H9 (cell line): ENCODE results near the gene MLST8. TPM values are rescaled to one million over a fixed set of nuclear protein-coding genes. Genes with fewer than 3 reads are reported as not detected.

Source experiments
- DNase-seq: peaks from one replicate; pipeline ENCODE4 v3.0.0-alpha.2; 2017
- H2AFZ ChIP-seq: one replicate; pipeline ENCODE4 v1.6.1; 2013; ENCODE audit warnings: mild to moderate bottlenecking, low read length, control low read depth, moderate library complexity
- H2AK5ac ChIP-seq: 2 replicates; pipeline ENCODE4 v1.6.1; 2013; ENCODE audit warnings: low read length, control low read depth, mixed read lengths; ENCODE audit not compliant: insufficient read length
- H2BK120ac ChIP-seq: one replicate; pipeline ENCODE4 v1.6.1; 2013; ENCODE audit warnings: low read depth, mild to moderate bottlenecking, low read length, control low read depth, inconsistent platforms; ENCODE audit not compliant: poor library complexity, severe bottlenecking
- H2BK12ac ChIP-seq: 2 replicates; pipeline ENCODE4 v1.6.1; 2013; ENCODE audit warnings: low read length, control low read depth, mixed read lengths, low read depth; ENCODE audit not compliant: insufficient read length
- H2BK15ac ChIP-seq: 2 replicates; pipeline ENCODE4 v1.6.1; 2013; ENCODE audit warnings: low read depth, low read length, control low read depth
- H2BK20ac ChIP-seq: one replicate; pipeline ENCODE4 v1.6.1; 2013; ENCODE audit warnings: low read depth, mild to moderate bottlenecking, low read length, control low read depth, inconsistent platforms; ENCODE audit not compliant: poor library complexity, severe bottlenecking
- H2BK5ac ChIP-seq: 2 replicates; pipeline ENCODE4 v1.6.1; 2013; ENCODE audit warnings: low read length, control low read depth, mixed read lengths; ENCODE audit not compliant: insufficient read length
- H3K14ac ChIP-seq: 2 replicates; pipeline ENCODE4 v1.6.1; 2013; ENCODE audit warnings: low read length, control low read depth; ENCODE audit not compliant: insufficient read depth
- H3K18ac ChIP-seq: 2 replicates; pipeline ENCODE4 v1.6.1; 2013; ENCODE audit warnings: low read depth, mild to moderate bottlenecking, mixed read lengths, low read length, control low read depth; ENCODE audit not compliant: insufficient read length
- H3K23ac ChIP-seq: 2 replicates; pipeline ENCODE4 v1.6.1; 2013; ENCODE audit warnings: low read length, control low read depth, mixed read lengths, low read depth; ENCODE audit not compliant: insufficient read length
- H3K23me2 ChIP-seq: 2 replicates; pipeline ENCODE4 v1.6.1; 2013; ENCODE audit warnings: low read depth, mild to moderate bottlenecking, mixed read lengths, low read length, control low read depth; ENCODE audit not compliant: insufficient read length, poor library complexity, severe bottlenecking
- H3K27ac ChIP-seq: 2 replicates; pipeline ENCODE4 v1.5.1; 2013; ENCODE audit warnings: low read length, control low read depth, mixed read lengths, low read depth; ENCODE audit not compliant: insufficient read length
- H3K27me3 ChIP-seq: 2 replicates; pipeline ENCODE4 v1.6.1; 2013; ENCODE audit warnings: low read length, control low read depth, inconsistent platforms; ENCODE audit not compliant: insufficient read depth
- H3K4ac ChIP-seq: 2 replicates; pipeline ENCODE4 v1.6.1; 2013; ENCODE audit warnings: low read depth, mild to moderate bottlenecking, control low read depth, inconsistent platforms, low read length, moderate library complexity
- H3K4me1 ChIP-seq: 2 replicates; pipeline ENCODE4 v1.6.1; 2013; ENCODE audit warnings: low read length, control low read depth, inconsistent platforms; ENCODE audit not compliant: insufficient read depth
- H3K4me2 ChIP-seq: 2 replicates; pipeline ENCODE4 v1.6.1; 2013; ENCODE audit warnings: low read length, control low read depth, mixed read lengths; ENCODE audit not compliant: insufficient read length, insufficient read depth
- H3K56ac ChIP-seq: 2 replicates; pipeline ENCODE4 v1.6.1; 2013; ENCODE audit warnings: low read depth, mild to moderate bottlenecking, mixed read lengths, low read length, control low read depth; ENCODE audit not compliant: insufficient read length
- H3K79me1 ChIP-seq: 2 replicates; pipeline ENCODE4 v1.6.1; 2013; ENCODE audit warnings: low read depth, mild to moderate bottlenecking, moderate library complexity, low read length, control low read depth, inconsistent platforms; ENCODE audit not compliant: insufficient read depth, poor library complexity, severe bottlenecking
- H3K79me2 ChIP-seq: 2 replicates; pipeline ENCODE4 v1.6.1; 2013; ENCODE audit warnings: low read length, control low read depth, inconsistent platforms; ENCODE audit not compliant: insufficient read depth
- H3K9ac ChIP-seq: 2 replicates; pipeline ENCODE4 v1.6.1; 2013; ENCODE audit warnings: low read length, control low read depth, mixed read lengths; ENCODE audit not compliant: insufficient read length; ENCODE audit errors: extremely low read depth
- H3K9me3 ChIP-seq: one replicate; pipeline ENCODE4 v1.6.1; 2013; ENCODE audit warnings: low read depth, low read length, inconsistent platforms; ENCODE audit not compliant: control insufficient read depth
- H3T11ph ChIP-seq: one replicate; pipeline ENCODE4 v1.6.1; 2013; ENCODE audit warnings: mild to moderate bottlenecking, low read length, control low read depth, inconsistent platforms
- H4K20me1 ChIP-seq: one replicate; pipeline ENCODE4 v1.6.1; 2013; ENCODE audit not compliant: control insufficient read depth, insufficient read length, insufficient read depth
- H4K5ac ChIP-seq: 2 replicates; pipeline ENCODE4 v1.6.1; 2013; ENCODE audit warnings: low read depth, mild to moderate bottlenecking, mixed read lengths, low read length, control low read depth; ENCODE audit not compliant: insufficient read length
- H4K8ac ChIP-seq: replicated peaks from 2 replicates; pipeline ENCODE4 v1.6.1; 2013; ENCODE audit warnings: low read length, control low read depth, mixed read lengths, low read depth; ENCODE audit not compliant: insufficient read length
- H4K91ac ChIP-seq: 2 replicates; pipeline ENCODE4 v1.6.1; 2013; ENCODE audit warnings: low read depth, mild to moderate bottlenecking, moderate library complexity, mixed read lengths, low read length, control low read depth; ENCODE audit not compliant: insufficient read length
- H3K27ac Mint-ChIP-seq, 3 experiments: 2 replicates in 2 of 3; 3 replicates in 1 of 3; pipeline ENCODE4 v1.8.0; 2020 to 2021; ENCODE audit warnings: mixed read lengths in 3 of 3, mild to moderate bottlenecking in 1 of 3, moderate library complexity in 1 of 3
- H3K27me3 Mint-ChIP-seq: 2 replicates; pipeline ENCODE4 v1.8.0; 2021; ENCODE audit warnings: low read depth, mild to moderate bottlenecking, moderate library complexity, mixed read lengths
- H3K36me3 Mint-ChIP-seq, 3 experiments: 2 replicates in 2 of 3; 3 replicates in 1 of 3; pipeline ENCODE4 v1.8.0; 2020 to 2021; ENCODE audit warnings: low read depth in 3 of 3, mixed read lengths in 3 of 3; ENCODE audit not compliant: insufficient read depth in 1 of 3
- H3K4me1 Mint-ChIP-seq, 2 experiments: 2 replicates each; pipeline ENCODE4 v1.8.0; 2020; ENCODE audit warnings: mixed read lengths in 2 of 2
- H3K4me3 Mint-ChIP-seq, 2 experiments: 2 replicates in 1 of 2; 3 replicates in 1 of 2; pipeline ENCODE4 v1.8.0; 2020 to 2021; ENCODE audit warnings: mild to moderate bottlenecking in 2 of 2, mixed read lengths in 2 of 2, moderate library complexity in 1 of 2
- H3K9me3 Mint-ChIP-seq, 2 experiments: 2 replicates in 1 of 2; 3 replicates in 1 of 2; pipeline ENCODE4 v1.8.0; 2020; ENCODE audit warnings: mild to moderate bottlenecking in 2 of 2, mixed read lengths in 2 of 2, moderate library complexity in 1 of 2
- CTCF ChIP-seq: fragments of 200-600 bp; sonication (generic); conservative IDR thresholded peaks from 3 replicates; pipeline ENCODE4 v1.8.0; 2021; ENCODE audit warnings: antibody characterized with exemption, mild to moderate bottlenecking
- WGBS: extraction: QIAGEN DNeasy Blood & Tissue Kit; methylation state at CpG from one replicate; pipeline ENCODE4 v1.1.7; 2013; ENCODE audit warnings: missing lambda C conversion rate, low lambda C conversion rate, mixed read lengths; ENCODE audit not compliant: insufficient read length; ENCODE audit errors: extremely low coverage; 5-methylcytosine and 5-hydroxymethylcytosine counted together
- total RNA-seq: library from RNA; stranded (reverse); gene quantifications from 2 replicates; pipeline ENCODE4 v1.2.1, GENCODE V29; 2021

MLST8 gene
- total RNA-seq, 1 experiment from 2014 or later, result 74.5 TPM

- no peak overlapping the region for H3K18ac ChIP-seq
- no peak overlapping the region for H2BK120ac ChIP-seq
- no peak overlapping the region for H4K91ac ChIP-seq
- no peak for DNase-seq
- H3K23ac ChIP-seq, result no peak overlapping the region
- H3K36me3 Mint-ChIP-seq, result no peaks in the 10 kb centered on the region
- H3K9ac ChIP-seq, result no peak overlapping the region
- no peak overlapping the region for H2BK5ac ChIP-seq
- H3K79me2 ChIP-seq, result no peaks in the 10 kb centered on the region
- no peak overlapping the region for H2AFZ ChIP-seq
- no peak overlapping the region for H4K5ac ChIP-seq
- no peak overlapping the region for H2BK15ac ChIP-seq
- H3K23me2 ChIP-seq, result no peaks in the 10 kb centered on the region
- no peaks in the 10 kb centered on the region for H4K20me1 ChIP-seq
- H3T11ph ChIP-seq, result no peak overlapping the region
- H3K9me3 Mint-ChIP-seq, result no peaks in the 10 kb centered on the region
- H3K9me3 ChIP-seq, result no peaks in the 10 kb centered on the region
- H2BK20ac ChIP-seq, result no peak overlapping the region
- no peak overlapping the region for H2AK5ac ChIP-seq
- H3K79me1 ChIP-seq, result no peaks in the 10 kb centered on the region
- no peak overlapping the region for H3K4me3 Mint-ChIP-seq
- no peak overlapping the region for H3K56ac ChIP-seq
- H3K27me3 Mint-ChIP-seq, result peaks cover 2% of the 10 kb centered on the region
- H3K4me1 ChIP-seq, result no peaks in the 10 kb centered on the region
- no peak for TF ChIP-seq CTCF
- no peaks in the 10 kb centered on the region for H3K27me3 ChIP-seq
- H3K14ac ChIP-seq, result no peak overlapping the region
- H3K27ac Mint-ChIP-seq, result no peak overlapping the region
- WGBS, result no CpG with 5 or more reads among the region's 24 CpGs
- no peak overlapping the region for H3K27ac ChIP-seq
- H3K4me1 Mint-ChIP-seq, result peaks cover 4 to 5% of the 10 kb centered on the region in 2 experiments; a peak in 1 of 4 replicates
- H4K8ac ChIP-seq, result no peak overlapping the region
- H3K4me2 ChIP-seq, result no peak overlapping the region
- no peak overlapping the region for H2BK12ac ChIP-seq
- no peak overlapping the region for H3K4ac ChIP-seq
These were observed 15.1 kb upstream of the MLST8 start for GRCh38 chr16:2190002-2190658.
